ENCODE data around the gene ABCC1. TPM values are rescaled to one million over a fixed set of nuclear protein-coding genes. Genes with fewer than 3 reads are reported as not detected.
"Not testable (repeated sequence)": the region's sequence is repeated elsewhere in the genome, so short reads cannot be mapped to it uniquely, and the experiment has no call there.

The ABCC1 gene
- total RNA-seq, 1 experiment from 2014 or later = 16.1 TPM

DNA sequence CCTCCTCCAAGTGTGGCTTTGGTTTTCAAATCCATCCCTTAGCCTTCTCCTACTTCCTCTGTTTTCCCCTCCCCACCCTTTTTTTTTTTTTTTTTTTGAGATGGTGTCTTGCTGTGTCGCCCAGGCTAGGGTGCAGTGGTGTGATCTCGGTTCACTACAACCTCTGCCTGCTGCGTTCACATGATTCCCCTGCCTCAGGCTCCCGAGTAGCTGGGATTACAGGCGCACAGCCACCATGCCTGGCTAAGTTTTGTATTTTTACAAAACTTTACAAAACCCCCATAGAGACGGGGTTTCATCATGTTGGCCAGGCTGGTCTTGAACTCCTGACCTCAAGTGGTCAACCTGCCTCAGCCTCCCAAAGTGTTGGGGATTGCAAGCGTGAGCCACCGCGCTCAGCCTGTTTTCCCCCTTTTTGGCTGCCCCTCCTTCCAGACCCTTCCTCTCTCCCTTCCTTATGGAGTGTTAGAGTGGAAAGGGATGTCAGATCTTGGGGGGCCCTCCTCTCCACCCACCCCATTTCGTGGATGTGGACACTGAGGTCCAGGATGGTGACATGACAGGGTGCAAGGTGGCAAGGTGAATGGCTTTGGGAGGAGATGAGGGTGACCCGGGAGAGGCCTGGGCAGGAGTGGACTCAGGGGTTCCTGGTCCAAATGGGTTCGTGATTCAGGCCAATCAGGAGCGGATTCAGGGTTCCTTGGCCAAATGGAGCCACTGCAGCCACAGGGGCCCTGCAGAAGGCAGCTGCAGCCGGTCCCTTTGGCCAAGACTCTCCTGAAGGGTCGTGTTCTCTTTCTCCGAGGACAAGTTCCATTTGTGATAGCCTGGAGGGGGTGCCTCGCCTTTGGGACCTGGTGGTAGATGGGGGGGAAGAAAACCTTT is 4.8 kb downstream of the ABCC1 start:
- Histone ChIP-seq H3K27ac (ENCODE audit: low read length) (no peak overlapping the region), H3K9me3 (ENCODE audit: low read length) (no peaks in the 10 kb centered on the region), H3K9ac (ENCODE audit: low read length) (no peak overlapping the region), H3K4me1 (ENCODE audit: insufficient read depth, low read length) (peaks cover 4% of the 10 kb centered on the region; the same call in 1 of the 2 replicates), H3K79me2 (ENCODE audit: low read length) (peaks cover 95% of the 10 kb centered on the region), H3K9me2 (replicated peaks; ENCODE audit: low read length) (no peaks in the 10 kb centered on the region), H3K36me3 (ENCODE audit: low read depth, low read length) (no peaks in the 10 kb centered on the region), H3F3A (ENCODE audit: low read length, unreplicated experiment) (no peaks in the 10 kb centered on the region), H3K27me3 (ENCODE audit: low read length) (no peaks in the 10 kb centered on the region), H3K4me3 (ENCODE audit: low read length) (no peak overlapping the region), H4K20me1 (ENCODE audit: low read length) (0 out of 2 replicates have a peak, but pooled peaks cover 4% of the 10 kb centered on the region), H3K4me2 (ENCODE audit: low read length) (no peak overlapping the region), H2AFZ (ENCODE audit: low read length) (no peak overlapping the region)
- ChIA-PET POLR2A (ENCODE audit: unreplicated experiment) (no interaction called here), CTCF (no interaction called here)
- intact Hi-C loops (cut with micrococcal nuclease) = no loop called here
- BruUV-seq (replicated peaks) = no TSS peak
- TF ChIP-seq, protein P1, sequence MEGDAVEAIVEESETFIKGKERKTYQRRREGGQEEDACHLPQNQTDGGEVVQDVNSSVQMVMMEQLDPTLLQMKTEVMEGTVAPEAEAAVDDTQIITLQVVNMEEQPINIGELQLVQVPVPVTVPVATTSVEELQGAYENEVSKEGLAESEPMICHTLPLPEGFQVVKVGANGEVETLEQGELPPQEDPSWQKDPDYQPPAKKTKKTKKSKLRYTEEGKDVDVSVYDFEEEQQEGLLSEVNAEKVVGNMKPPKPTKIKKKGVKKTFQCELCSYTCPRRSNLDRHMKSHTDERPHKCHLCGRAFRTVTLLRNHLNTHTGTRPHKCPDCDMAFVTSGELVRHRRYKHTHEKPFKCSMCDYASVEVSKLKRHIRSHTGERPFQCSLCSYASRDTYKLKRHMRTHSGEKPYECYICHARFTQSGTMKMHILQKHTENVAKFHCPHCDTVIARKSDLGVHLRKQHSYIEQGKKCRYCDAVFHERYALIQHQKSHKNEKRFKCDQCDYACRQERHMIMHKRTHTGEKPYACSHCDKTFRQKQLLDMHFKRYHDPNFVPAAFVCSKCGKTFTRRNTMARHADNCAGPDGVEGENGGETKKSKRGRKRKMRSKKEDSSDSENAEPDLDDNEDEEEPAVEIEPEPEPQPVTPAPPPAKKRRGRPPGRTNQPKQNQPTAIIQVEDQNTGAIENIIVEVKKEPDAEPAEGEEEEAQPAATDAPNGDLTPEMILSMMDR (conservative IDR thresholded peaks at IDR 0.05; ENCODE audit: low read depth, low read length) = no peak
- TF ChIP-seq EZH2phosphoT487 (IDR thresholded peaks at IDR 0.05; ENCODE audit: borderline replicate concordance, low read length) = no peak
- TF ChIP-seq EZH2 (IDR thresholded peaks at IDR 0.05; ENCODE audit: low read length, unreplicated experiment) = no peak
- ATAC-seq (no peak), DNase-seq (no peak)

DNA sequence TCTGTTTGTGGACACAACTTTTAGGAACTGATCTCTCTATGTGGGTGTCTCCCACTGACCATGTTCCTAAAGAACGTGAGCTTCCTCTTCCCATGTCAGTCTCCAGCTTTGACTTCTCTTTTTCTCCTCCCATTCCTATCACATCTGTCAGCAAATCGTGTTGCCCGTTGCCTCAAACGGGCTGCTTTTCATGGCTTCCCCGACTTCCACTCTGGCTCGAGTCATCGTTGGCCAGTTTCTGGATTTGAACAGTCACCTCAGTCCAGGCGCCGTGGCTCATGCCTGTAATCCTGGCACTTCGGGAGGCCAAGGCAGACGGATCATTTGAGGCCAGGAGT is 5.4 kb downstream of the ABCC1 start:
- DNase-seq (no peak), ATAC-seq (no peak)
- H3F3A ChIP-seq (ENCODE audit: low read length, unreplicated experiment) = no peaks in the 10 kb centered on the region
- no peaks in the 10 kb centered on the region for H3K36me3 ChIP-seq (ENCODE audit: low read depth, low read length)
- 0 out of 2 replicates have a peak, but pooled peaks cover 4% of the 10 kb centered on the region for H4K20me1 ChIP-seq (ENCODE audit: low read length)
- peaks cover 99% of the 10 kb centered on the region for H3K79me2 ChIP-seq (ENCODE audit: low read length)
- H3K27me3 ChIP-seq (ENCODE audit: low read length) = no peaks in the 10 kb centered on the region
- no TSS peak for BruUV-seq (replicated peaks)
- H3K9ac ChIP-seq (ENCODE audit: low read length) = no peak overlapping the region
- TF ChIP-seq EZH2 (IDR thresholded peaks at IDR 0.05; ENCODE audit: low read length, unreplicated experiment) = no peak
- TF ChIP-seq, protein P1 (conservative IDR thresholded peaks at IDR 0.05; ENCODE audit: low read depth, low read length) = no peak
- TF ChIP-seq EZH2phosphoT487 (IDR thresholded peaks at IDR 0.05; ENCODE audit: borderline replicate concordance, low read length) = no peak
- H3K27ac ChIP-seq (ENCODE audit: low read length) = no peak overlapping the region
- ChIA-PET POLR2A (ENCODE audit: unreplicated experiment) (no interaction called here), CTCF (no interaction called here)
- H3K9me2 ChIP-seq (replicated peaks; ENCODE audit: low read length) = no peaks in the 10 kb centered on the region
- H3K4me3 ChIP-seq (ENCODE audit: low read length) = no peak overlapping the region
- H2AFZ ChIP-seq (ENCODE audit: low read length) = no peak overlapping the region
- no peak overlapping the region for H3K4me2 ChIP-seq (ENCODE audit: low read length)
- H3K4me1 ChIP-seq (ENCODE audit: insufficient read depth, low read length) = peaks cover 4% of the 10 kb centered on the region; the same call in 1 of the 2 replicates
- no peaks in the 10 kb centered on the region for H3K9me3 ChIP-seq (ENCODE audit: low read length)
- intact Hi-C loops (cut with micrococcal nuclease) = no loop called here

DNA sequence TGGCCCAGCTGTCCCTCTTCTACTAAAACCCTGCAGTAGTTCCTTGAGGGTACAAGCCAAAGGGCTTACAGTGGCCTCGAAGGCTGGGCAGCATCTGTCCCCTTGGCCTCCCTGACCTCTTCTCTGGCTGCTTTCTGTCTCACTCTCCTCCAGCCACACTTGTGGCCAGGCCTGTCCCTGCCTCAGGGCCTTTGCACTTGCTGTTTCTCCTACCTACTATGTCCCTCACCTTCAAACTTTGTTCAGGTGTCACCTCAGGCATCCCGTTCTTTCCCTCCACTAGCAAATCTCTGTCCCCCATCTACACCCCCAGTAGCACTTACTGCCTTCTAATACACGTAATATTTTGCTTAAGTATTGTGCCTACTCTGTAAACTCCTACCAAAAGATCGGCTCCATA is 6.0 kb downstream of the ABCC1 start:
- ChIA-PET POLR2A (ENCODE audit: unreplicated experiment) (no interaction called here), CTCF (no interaction called here)
- no TSS peak for BruUV-seq (replicated peaks)

DNA sequence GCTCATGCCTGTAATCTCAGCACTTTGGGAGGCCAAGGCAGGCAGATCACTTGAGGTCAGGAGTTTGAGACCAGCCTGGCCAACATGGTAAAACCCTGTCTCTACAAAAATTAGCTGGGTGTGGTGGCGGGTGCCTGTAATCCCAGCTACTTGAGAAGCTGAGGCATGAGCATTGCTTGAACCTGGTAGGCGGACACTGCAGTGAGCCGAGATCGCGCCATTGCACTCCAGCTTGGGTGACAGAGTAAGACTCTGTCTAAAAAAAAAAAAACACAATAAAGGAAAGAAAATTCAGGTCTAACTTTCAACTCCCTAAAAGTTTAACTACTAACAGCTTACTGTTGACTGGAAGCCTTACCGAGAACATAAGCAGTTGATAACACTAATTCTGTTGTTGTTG is 6.7 kb downstream of the ABCC1 start:
- H3K9ac ChIP-seq (ENCODE audit: low read length); H4K20me1 ChIP-seq (ENCODE audit: low read length): not testable (repeated sequence)
- CTCF ChIA-PET = interaction anchor here (0.6 kb wide), 1 partner anchor 62 kb away, joined by 6 read pairs; no protein-coding TSS in a partner anchor

More for the DNA sequence above, 6.0 kb downstream of the ABCC1 start:
- no peak overlapping the region for H3K4me2 ChIP-seq (ENCODE audit: low read length)
- TF ChIP-seq, protein P1 (conservative IDR thresholded peaks at IDR 0.05; ENCODE audit: low read depth, low read length) = no peak
- TF ChIP-seq EZH2 (IDR thresholded peaks at IDR 0.05; ENCODE audit: low read length, unreplicated experiment) = no peak
- TF ChIP-seq EZH2phosphoT487 (IDR thresholded peaks at IDR 0.05; ENCODE audit: borderline replicate concordance, low read length) = no peak
- H3K27ac ChIP-seq (ENCODE audit: low read length) = no peak overlapping the region
- H3K79me2 ChIP-seq (ENCODE audit: low read length) = peaks cover 99% of the 10 kb centered on the region
- H3F3A ChIP-seq (ENCODE audit: low read length, unreplicated experiment) = no peaks in the 10 kb centered on the region
- H2AFZ ChIP-seq (ENCODE audit: low read length) = no peak overlapping the region
- H3K4me1 ChIP-seq (ENCODE audit: insufficient read depth, low read length) = peaks cover 4% of the 10 kb centered on the region; the same call in 1 of the 2 replicates
- H4K20me1 ChIP-seq (ENCODE audit: low read length) = 0 out of 2 replicates have a peak, but pooled peaks cover 4% of the 10 kb centered on the region
- H3K9me2 ChIP-seq (replicated peaks; ENCODE audit: low read length) = no peaks in the 10 kb centered on the region
- H3K36me3 ChIP-seq (ENCODE audit: low read depth, low read length) = no peaks in the 10 kb centered on the region
- no peak overlapping the region for H3K9ac ChIP-seq (ENCODE audit: low read length)
- no peaks in the 10 kb centered on the region for H3K27me3 ChIP-seq (ENCODE audit: low read length)
- DNase-seq (no peak), ATAC-seq (no peak)
- H3K4me3 ChIP-seq (ENCODE audit: low read length) = no peak overlapping the region
- intact Hi-C loops (cut with micrococcal nuclease) = no loop called here
- H3K9me3 ChIP-seq (ENCODE audit: low read length) = no peaks in the 10 kb centered on the region

More for the DNA sequence above, 6.7 kb downstream of the ABCC1 start:
- H3K36me3 ChIP-seq (ENCODE audit: low read depth, low read length); H3K9me2 ChIP-seq (replicated peaks; ENCODE audit: low read length); POLR2A ChIA-PET (ENCODE audit: unreplicated experiment); H3K9me3 ChIP-seq (ENCODE audit: low read length); H2AFZ ChIP-seq (ENCODE audit: low read length); H3K4me1 ChIP-seq (ENCODE audit: insufficient read depth, low read length); H3K4me2 ChIP-seq (ENCODE audit: low read length); H3F3A ChIP-seq (ENCODE audit: low read length, unreplicated experiment); DNase-seq; H3K4me3 ChIP-seq (ENCODE audit: low read length); H3K27me3 ChIP-seq (ENCODE audit: low read length); H3K27ac ChIP-seq (ENCODE audit: low read length); BruUV-seq (replicated peaks); intact Hi-C loops (cut with micrococcal nuclease); ATAC-seq: not testable (repeated sequence)
- peaks cover 97% of the 10 kb centered on the region for H3K79me2 ChIP-seq (ENCODE audit: low read length)

All from PC-3 (cell line).